ENCODE results near the gene CLIP1.

DNA sequence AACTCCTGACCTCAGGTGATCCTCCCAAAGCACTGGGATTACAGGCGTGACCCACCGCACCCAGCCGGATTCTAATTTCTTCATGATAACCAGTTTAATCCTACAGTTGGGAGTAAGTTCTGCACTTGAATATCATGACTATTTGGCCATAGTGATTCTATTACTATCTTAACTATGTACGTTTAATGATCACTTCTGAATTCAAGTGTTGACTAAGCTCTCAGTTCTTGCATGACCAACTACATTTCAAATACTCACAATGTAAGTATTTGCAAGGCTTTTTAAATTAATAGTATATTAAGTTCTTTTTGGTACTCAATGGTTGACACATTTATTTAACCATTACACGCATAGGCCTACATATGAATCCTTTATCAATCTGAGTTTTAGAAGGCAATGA, 138.8 kb downstream of the CLIP1 start:
- no peak for TF ChIP-seq POLR2A (IDR thresholded peaks at IDR 0.05)
- TF ChIP-seq, protein P1, sequence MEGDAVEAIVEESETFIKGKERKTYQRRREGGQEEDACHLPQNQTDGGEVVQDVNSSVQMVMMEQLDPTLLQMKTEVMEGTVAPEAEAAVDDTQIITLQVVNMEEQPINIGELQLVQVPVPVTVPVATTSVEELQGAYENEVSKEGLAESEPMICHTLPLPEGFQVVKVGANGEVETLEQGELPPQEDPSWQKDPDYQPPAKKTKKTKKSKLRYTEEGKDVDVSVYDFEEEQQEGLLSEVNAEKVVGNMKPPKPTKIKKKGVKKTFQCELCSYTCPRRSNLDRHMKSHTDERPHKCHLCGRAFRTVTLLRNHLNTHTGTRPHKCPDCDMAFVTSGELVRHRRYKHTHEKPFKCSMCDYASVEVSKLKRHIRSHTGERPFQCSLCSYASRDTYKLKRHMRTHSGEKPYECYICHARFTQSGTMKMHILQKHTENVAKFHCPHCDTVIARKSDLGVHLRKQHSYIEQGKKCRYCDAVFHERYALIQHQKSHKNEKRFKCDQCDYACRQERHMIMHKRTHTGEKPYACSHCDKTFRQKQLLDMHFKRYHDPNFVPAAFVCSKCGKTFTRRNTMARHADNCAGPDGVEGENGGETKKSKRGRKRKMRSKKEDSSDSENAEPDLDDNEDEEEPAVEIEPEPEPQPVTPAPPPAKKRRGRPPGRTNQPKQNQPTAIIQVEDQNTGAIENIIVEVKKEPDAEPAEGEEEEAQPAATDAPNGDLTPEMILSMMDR (IDR thresholded peaks at IDR 0.05) = no peak
